GM12878 (cell line): ENCODE results near the gene TXLNG.

Experiments
- CEBPB ChIP-seq, 2 experiments: fragments of 150-350 bp in 1 of 2; IDR thresholded peaks; 2 replicates each; pipeline ENCODE4 v1.6.1; 2012 to 2014; ENCODE audit warnings: low read depth in 2 of 2, low read length in 2 of 2, borderline replicate concordance in 1 of 2, inconsistent platforms in 1 of 2
- CHD4 ChIP-seq: fragments of 200-600 bp; sonication (generic); IDR thresholded peaks from 2 replicates; pipeline ENCODE4 v1.6.1; 2016; ENCODE audit warnings: mild to moderate bottlenecking
- POLR2A ChIP-seq: IDR thresholded peaks from 2 replicates; pipeline ENCODE4 v1.6.1; 2011; ENCODE audit warnings: low read depth, mild to moderate bottlenecking, low read length
- TF ChIP-seq, protein P1 (sequence below), 3 experiments: IDR thresholded peaks in 2 of 3; conservative IDR thresholded peaks in 1 of 3; 2 replicates each; pipeline ENCODE4 v1.5.1; 2011; ENCODE audit warnings: low read depth in 3 of 3, low read length in 3 of 3, mild to moderate bottlenecking in 3 of 3, control low read depth in 2 of 3, moderate library complexity in 2 of 3, inconsistent platforms in 1 of 3, mixed read lengths in 1 of 3; ENCODE audit not compliant: control insufficient read depth in 2 of 3, insufficient read depth in 1 of 3; ENCODE audit errors: extremely low read depth in 1 of 3
- TF ChIP-seq, protein P2 (sequence below): fragments of 450-650 bp; formaldehyde crosslinking; IDR thresholded peaks from 2 replicates; pipeline ENCODE4 v1.5.0; 2022; ENCODE audit warnings: mild to moderate bottlenecking, missing genetic modification characterization

DNA sequence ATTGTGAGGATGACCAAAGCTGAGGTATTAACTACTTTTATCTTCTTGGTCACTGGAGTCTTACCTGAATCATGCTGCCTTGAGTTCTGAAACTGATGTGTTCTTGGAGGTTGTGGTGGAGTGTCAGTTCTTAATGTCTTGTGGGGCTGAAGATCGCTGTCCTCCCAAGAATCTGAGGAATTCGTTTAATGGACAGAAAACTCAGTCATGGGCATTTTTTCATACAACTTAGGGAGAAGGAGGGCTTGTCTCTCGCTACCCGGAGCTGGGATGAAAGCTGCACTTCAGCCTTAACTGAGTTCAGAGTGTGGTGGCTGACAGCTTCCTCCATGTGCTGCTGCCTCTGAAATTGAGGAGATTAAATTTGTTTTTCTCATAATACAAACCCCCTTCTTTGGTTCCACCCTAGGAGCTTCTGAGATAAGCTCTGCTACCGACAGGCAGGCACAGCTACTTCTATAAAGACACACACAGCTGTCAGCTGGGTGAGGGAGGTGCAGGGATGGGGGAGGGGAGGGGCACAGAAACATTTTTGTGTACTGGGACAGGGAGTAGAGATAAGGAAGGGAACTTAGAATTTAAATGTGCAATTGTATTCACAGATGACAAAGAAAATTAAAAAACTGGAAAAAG is 53.1 kb downstream of the TXLNG start:
- TF ChIP-seq, protein P1, sequence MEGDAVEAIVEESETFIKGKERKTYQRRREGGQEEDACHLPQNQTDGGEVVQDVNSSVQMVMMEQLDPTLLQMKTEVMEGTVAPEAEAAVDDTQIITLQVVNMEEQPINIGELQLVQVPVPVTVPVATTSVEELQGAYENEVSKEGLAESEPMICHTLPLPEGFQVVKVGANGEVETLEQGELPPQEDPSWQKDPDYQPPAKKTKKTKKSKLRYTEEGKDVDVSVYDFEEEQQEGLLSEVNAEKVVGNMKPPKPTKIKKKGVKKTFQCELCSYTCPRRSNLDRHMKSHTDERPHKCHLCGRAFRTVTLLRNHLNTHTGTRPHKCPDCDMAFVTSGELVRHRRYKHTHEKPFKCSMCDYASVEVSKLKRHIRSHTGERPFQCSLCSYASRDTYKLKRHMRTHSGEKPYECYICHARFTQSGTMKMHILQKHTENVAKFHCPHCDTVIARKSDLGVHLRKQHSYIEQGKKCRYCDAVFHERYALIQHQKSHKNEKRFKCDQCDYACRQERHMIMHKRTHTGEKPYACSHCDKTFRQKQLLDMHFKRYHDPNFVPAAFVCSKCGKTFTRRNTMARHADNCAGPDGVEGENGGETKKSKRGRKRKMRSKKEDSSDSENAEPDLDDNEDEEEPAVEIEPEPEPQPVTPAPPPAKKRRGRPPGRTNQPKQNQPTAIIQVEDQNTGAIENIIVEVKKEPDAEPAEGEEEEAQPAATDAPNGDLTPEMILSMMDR (IDR thresholded peaks at IDR 0.05 in 2 of 3, conservative IDR thresholded peaks at IDR 0.05 in 1 of 3; ENCODE audit: control insufficient read depth in 2 of 3, extremely low read depth in 1 of 3, insufficient read depth in 1 of 3, low read depth in 3 of 3, low read length in 3 of 3), result no peak
- no peak for TF ChIP-seq POLR2A
- TF ChIP-seq CHD4, result no peak
- TF ChIP-seq, protein P2, sequence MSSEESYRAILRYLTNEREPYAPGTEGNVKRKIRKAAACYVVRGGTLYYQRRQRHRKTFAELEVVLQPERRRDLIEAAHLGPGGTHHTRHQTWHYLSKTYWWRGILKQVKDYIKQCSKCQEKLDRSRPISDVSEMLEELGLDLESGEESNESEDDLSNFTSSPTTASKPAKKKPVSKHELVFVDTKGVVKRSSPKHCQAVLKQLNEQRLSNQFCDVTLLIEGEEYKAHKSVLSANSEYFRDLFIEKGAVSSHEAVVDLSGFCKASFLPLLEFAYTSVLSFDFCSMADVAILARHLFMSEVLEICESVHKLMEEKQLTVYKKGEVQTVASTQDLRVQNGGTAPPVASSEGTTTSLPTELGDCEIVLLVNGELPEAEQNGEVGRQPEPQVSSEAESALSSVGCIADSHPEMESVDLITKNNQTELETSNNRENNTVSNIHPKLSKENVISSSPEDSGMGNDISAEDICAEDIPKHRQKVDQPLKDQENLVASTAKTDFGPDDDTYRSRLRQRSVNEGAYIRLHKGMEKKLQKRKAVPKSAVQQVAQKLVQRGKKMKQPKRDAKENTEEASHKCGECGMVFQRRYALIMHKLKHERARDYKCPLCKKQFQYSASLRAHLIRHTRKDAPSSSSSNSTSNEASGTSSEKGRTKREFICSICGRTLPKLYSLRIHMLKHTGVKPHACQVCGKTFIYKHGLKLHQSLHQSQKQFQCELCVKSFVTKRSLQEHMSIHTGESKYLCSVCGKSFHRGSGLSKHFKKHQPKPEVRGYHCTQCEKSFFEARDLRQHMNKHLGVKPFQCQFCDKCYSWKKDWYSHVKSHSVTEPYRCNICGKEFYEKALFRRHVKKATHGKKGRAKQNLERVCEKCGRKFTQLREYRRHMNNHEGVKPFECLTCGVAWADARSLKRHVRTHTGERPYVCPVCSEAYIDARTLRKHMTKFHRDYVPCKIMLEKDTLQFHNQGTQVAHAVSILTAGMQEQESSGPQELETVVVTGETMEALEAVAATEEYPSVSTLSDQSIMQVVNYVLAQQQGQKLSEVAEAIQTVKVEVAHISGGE (CRISPR knock-in tag), result no peak
- no peak for TF ChIP-seq CEBPB (IDR thresholded peaks at IDR 0.05; ENCODE audit: borderline replicate concordance in 1 of 2, low read depth in 2 of 2, low read length in 2 of 2)
